ENCODE results near the gene HNRNPA2B1. TPM values are rescaled to one million over a fixed set of nuclear protein-coding genes. Genes with fewer than 3 reads are reported as not detected.

The HNRNPA2B1 gene
- total RNA-seq, 1 experiment from 2014 or later = 1,101 TPM

GRCh38 chr7:26245150-26245549 is 44.6 kb upstream of the HNRNPA2B1 start:
- no peaks in the 10 kb centered on the region for H3K36me3 Mint-ChIP-seq
- ATAC-seq = no peak

GRCh38 chr7:26238032-26238431 is 37.5 kb upstream of the HNRNPA2B1 start:
- no peaks in the 10 kb centered on the region for H3K9me3 Mint-ChIP-seq
- H3K4me1 Mint-ChIP-seq = peaks cover 5% of the 10 kb centered on the region; the same call in 1 of the 2 replicates
- no peaks in the 10 kb centered on the region for H3K36me3 Mint-ChIP-seq
- POLR2A ChIA-PET = interaction anchor here (0.5 kb wide), 1 partner anchor 621 kb away, joined by 3 read pairs; no protein-coding TSS in a partner anchor
- no peak for ATAC-seq
- CTCF ChIA-PET = interaction anchor here (0.6 kb wide), 1 partner anchor 82 kb away, joined by 3 read pairs; no protein-coding TSS in a partner anchor
- H3K4me3 Mint-ChIP-seq = no peak overlapping the region
- TF ChIP-seq ZNF416 (CRISPR knock-in tag; IDR thresholded peaks at IDR 0.05) (no peak), PREB (CRISPR knock-in tag; IDR thresholded peaks at IDR 0.05; ENCODE audit: borderline replicate concordance) (no peak), HMGA2 (CRISPR knock-in tag; IDR thresholded peaks at IDR 0.05) (no peak), ELF4 (CRISPR knock-in tag; IDR thresholded peaks at IDR 0.05; ENCODE audit: low read depth) (no peak), NFATC4 (CRISPR knock-in tag; IDR thresholded peaks at IDR 0.05) (no peak)
- no peaks in the 10 kb centered on the region for H3K27me3 Mint-ChIP-seq (ENCODE audit: low read depth)
- no peak overlapping the region for H3K27ac Mint-ChIP-seq
- DNase-seq (ENCODE audit: low spot score) = no peak

More at GRCh38 chr7:26245150-26245549, 44.6 kb upstream of the HNRNPA2B1 start:
- Mint-ChIP-seq H3K4me1 (no peaks in the 10 kb centered on the region), H3K27ac (no peak overlapping the region), H3K27me3 (ENCODE audit: low read depth) (no peaks in the 10 kb centered on the region), H3K4me3 (no peak overlapping the region), H3K9me3 (no peaks in the 10 kb centered on the region)
- ChIA-PET CTCF (interaction anchor here (1.4 kb wide), 1 partner anchor 10 kb away, joined by 6 read pairs; no protein-coding TSS in a partner anchor), POLR2A (no interaction called here)
- TF ChIP-seq GRHL2 (CRISPR knock-in tag; IDR thresholded peaks at IDR 0.05; ENCODE audit: insufficient replicate concordance, severe bottlenecking) (no peak), HMGXB4 (CRISPR knock-in tag; IDR thresholded peaks at IDR 0.05) (no peak), ZNF263 (CRISPR knock-in tag; IDR thresholded peaks at IDR 0.05; ENCODE audit: low read depth) (no peak), FOXP1 (CRISPR knock-in tag; IDR thresholded peaks at IDR 0.05; ENCODE audit: borderline replicate concordance) (no peak), ZSCAN18 (CRISPR knock-in tag; IDR thresholded peaks at IDR 0.05) (no peak), ZNF138 (CRISPR knock-in tag; conservative IDR thresholded peaks at IDR 0.05) (no peak), OVOL2 (CRISPR knock-in tag; IDR thresholded peaks at IDR 0.05; ENCODE audit: borderline replicate concordance) (no peak), ZBTB43 (CRISPR knock-in tag; IDR thresholded peaks at IDR 0.05) (no peak)
- no peak for DNase-seq (ENCODE audit: low spot score)

GRCh38 chr7:26237035-26237807 is 36.7 kb upstream of the HNRNPA2B1 start:
- Mint-ChIP-seq H3K36me3 (no peaks in the 10 kb centered on the region), H3K4me1 (peaks cover 5% of the 10 kb centered on the region; the same call in 1 of the 2 replicates), H3K9me3 (no peaks in the 10 kb centered on the region), H3K4me3 (no peak overlapping the region), H3K27ac (no peak overlapping the region), H3K27me3 (ENCODE audit: low read depth) (no peaks in the 10 kb centered on the region)
- no peak for ATAC-seq
- POLR2A ChIA-PET = interaction anchor here (0.5 kb wide), 2 partner anchors 122 to 621 kb away, joined by 3 read pairs; no protein-coding TSS in a partner anchor
- CTCF ChIA-PET = no interaction called here
- no peak for DNase-seq (ENCODE audit: low spot score)
- TF ChIP-seq FOXJ3 (CRISPR knock-in tag; IDR thresholded peaks at IDR 0.05; ENCODE audit: borderline replicate concordance) (no peak), MLX (CRISPR knock-in tag; IDR thresholded peaks at IDR 0.05) (no peak), ZNF281 (CRISPR knock-in tag; IDR thresholded peaks at IDR 0.05) (no peak), ZBTB43 (CRISPR knock-in tag; IDR thresholded peaks at IDR 0.05) (no peak), ATF3 (CRISPR knock-in tag; conservative IDR thresholded peaks at IDR 0.05) (no peak), TEAD1 (CRISPR knock-in tag; IDR thresholded peaks at IDR 0.05) (no peak), ELF4 (CRISPR knock-in tag; IDR thresholded peaks at IDR 0.05; ENCODE audit: low read depth) (no peak), ZNF423 (CRISPR knock-in tag; IDR thresholded peaks at IDR 0.05) (no peak)
